Caco-2 (cell line): ENCODE results near the gene UMAD1. TPM values are rescaled to one million over a fixed set of nuclear protein-coding genes. Genes with fewer than 3 reads are reported as not detected.

Experiments used
- BruUV-seq: library from RNA; stranded (reverse); fragments of 400-500 nt; replicated peaks from 2 replicates; lab custom pipeline; 2021; lab: Mats Ljungman, UMichigan
- CTCF ChIA-PET: fragments of 300-600 bp; sonication (Branson Sonifier 250); formaldehyde crosslinking; loops from one replicate; lab custom pipeline; 2022; ENCODE audit warnings: antibody characterized with exemption; lab: Charles Lee
- POLR2A ChIA-PET: fragments of 300-600 bp; sonication (Branson Sonifier 250); formaldehyde crosslinking; loops from one replicate; lab custom pipeline; 2022; ENCODE audit warnings: antibody characterized with exemption; lab: Charles Lee
- DNase-seq, 2 experiments: peaks; one replicate each; pipeline versions ENCODE4 v3.0.0 to v3.0.0-alpha.2; 2020 to 2022
- H3K27me3 ChIP-seq: replicated peaks from 2 replicates; pipeline ENCODE4 v1.6.0; 2011; ENCODE audit warnings: low read length; ENCODE audit not compliant: control insufficient read depth, insufficient read depth
- H3K36me3 ChIP-seq: 2 replicates; pipeline ENCODE4 v1.5.1; 2011; ENCODE audit warnings: low read length; ENCODE audit not compliant: control insufficient read depth, insufficient read depth
- H3K4me1 ChIP-seq: fragments of 250-450 bp; sonication (Bioruptor Pico); 2 replicates; pipeline ENCODE4 v1.5.1; 2020; ENCODE audit warnings: mild to moderate bottlenecking
- H3K4me3 ChIP-seq: 2 replicates; pipeline ENCODE4 v1.5.1; 2011; ENCODE audit warnings: low read depth, mild to moderate bottlenecking, control low read depth, low read length
- H3K9me3 ChIP-seq: fragments of 250-450 bp; sonication (Bioruptor Pico); 2 replicates; pipeline ENCODE4 v1.5.1; 2020; ENCODE audit warnings: mild to moderate bottlenecking, moderate library complexity
- H3K27ac Mint-ChIP-seq: one replicate; pipeline ENCODE4 v1.8.0; 2022; ENCODE audit warnings: mixed read lengths; ENCODE audit not compliant: unreplicated experiment
- H3K27me3 Mint-ChIP-seq: one replicate; pipeline ENCODE4 v1.8.0; 2022; ENCODE audit warnings: mixed read lengths; ENCODE audit not compliant: insufficient read depth, unreplicated experiment
- H3K36me3 Mint-ChIP-seq: one replicate; pipeline ENCODE4 v1.8.0; 2022; ENCODE audit warnings: mild to moderate bottlenecking, mixed read lengths; ENCODE audit not compliant: insufficient read depth, unreplicated experiment
- H3K4me1 Mint-ChIP-seq: one replicate; pipeline ENCODE4 v1.8.0; 2022; ENCODE audit warnings: low read depth, mixed read lengths; ENCODE audit not compliant: unreplicated experiment
- H3K4me3 Mint-ChIP-seq: one replicate; pipeline ENCODE4 v1.8.0; 2022; ENCODE audit warnings: mild to moderate bottlenecking, moderate library complexity, mixed read lengths; ENCODE audit not compliant: unreplicated experiment
- H3K9me3 Mint-ChIP-seq: one replicate; pipeline ENCODE4 v1.8.0; 2022; ENCODE audit warnings: mixed read lengths; ENCODE audit not compliant: unreplicated experiment
- CTCF ChIP-seq, 2 experiments: fragments of 200-600 bp in 1 of 2; IDR thresholded peaks; 1 replicate in 1 of 2; 2 replicates in 1 of 2; pipeline versions ENCODE4 v1.5.1 to v1.8.0; 2011 to 2022; ENCODE audit warnings: antibody characterized with exemption in 1 of 2, control low read depth in 1 of 2, inconsistent platforms in 1 of 2, low read depth in 1 of 2, low read length in 1 of 2, mild to moderate bottlenecking in 1 of 2, moderate library complexity in 1 of 2; ENCODE audit not compliant: insufficient read depth in 1 of 2, severe bottlenecking in 1 of 2, unreplicated experiment in 1 of 2
- intact Hi-C: fragments of 100-400 bp; cut with micrococcal nuclease; formaldehyde crosslinking; loops from one replicate; pipeline ENCODE4 v1.10.0; 2022; ENCODE audit not compliant: unreplicated experiment
- total RNA-seq: library from RNA; stranded (reverse); gene quantifications from 2 replicates; pipeline ENCODE4 v1.2.3, GENCODE V29; 2022

UMAD1 gene
- total RNA-seq, 1 experiment from 2014 or later = 20.0 TPM

- CTCF ChIA-PET = no interaction called here
- peak; percentile 6 to 35 for TF ChIP-seq CTCF (IDR thresholded peaks at IDR 0.05; ENCODE audit: insufficient read depth in 1 of 2, low read depth in 1 of 2, low read length in 1 of 2, severe bottlenecking in 1 of 2, unreplicated experiment in 1 of 2)
- Mint-ChIP-seq H3K27ac (no peak overlapping the region), H3K9me3 (no peaks in the 10 kb centered on the region), H3K4me3 (no peak overlapping the region), H3K36me3 (no peaks in the 10 kb centered on the region), H3K4me1 (peaks cover 32% of the 10 kb centered on the region), H3K27me3 (no peaks in the 10 kb centered on the region)
- H3K27me3 ChIP-seq = no peaks in the 10 kb centered on the region
- POLR2A ChIA-PET = no interaction called here
- no peaks in the 10 kb centered on the region for H3K36me3 ChIP-seq
- peaks cover 33% of the 10 kb centered on the region for H3K4me1 ChIP-seq
- BruUV-seq = no TSS peak
- no peaks in the 10 kb centered on the region for H3K9me3 ChIP-seq
- no peak overlapping the region for H3K4me3 ChIP-seq
- peak in 1 of 2 experiments; percentile 10 for DNase-seq
- intact Hi-C loops = loop anchor here (1.0 to 10.0 kb wide), 4 partner anchors 80 to 533 kb away; no protein-coding TSS in a partner anchor
Observed at GRCh38 chr7:7761340-7761973, 120.9 kb downstream of the UMAD1 start.

- BruUV-seq = no TSS peak
- H3K9me3 Mint-ChIP-seq = no peaks in the 10 kb centered on the region
- ChIA-PET CTCF (no interaction called here), POLR2A (no interaction called here)
- peak overlapping the region; percentile 17 for H3K4me3 ChIP-seq
- H3K36me3 ChIP-seq = no peaks in the 10 kb centered on the region
- H3K36me3 Mint-ChIP-seq = no peaks in the 10 kb centered on the region
- no peaks in the 10 kb centered on the region for H3K9me3 ChIP-seq
- peak in 1 of 2 experiments; percentile 5 for DNase-seq
- no peaks in the 10 kb centered on the region for H3K27me3 ChIP-seq
- H3K4me1 ChIP-seq = peaks cover 33% of the 10 kb centered on the region
- no peak for TF ChIP-seq CTCF (IDR thresholded peaks at IDR 0.05; ENCODE audit: insufficient read depth in 1 of 2, low read depth in 1 of 2, low read length in 1 of 2, severe bottlenecking in 1 of 2, unreplicated experiment in 1 of 2)
- H3K4me3 Mint-ChIP-seq = peak overlapping the region; percentile 62
- intact Hi-C loops = loop anchor here (1.0 to 10.0 kb wide), 4 partner anchors 81 to 533 kb away; no protein-coding TSS in a partner anchor
- H3K27ac Mint-ChIP-seq = no peak overlapping the region
- peaks cover 32% of the 10 kb centered on the region for H3K4me1 Mint-ChIP-seq
- no peaks in the 10 kb centered on the region for H3K27me3 Mint-ChIP-seq
Observed at GRCh38 chr7:7761974-7762779, 121.6 kb downstream of the UMAD1 start.

GRCh38 chr7:7764520-7765396 is 124.2 kb downstream of the UMAD1 start:
- peaks cover 33% of the 10 kb centered on the region for H3K4me1 ChIP-seq
- intact Hi-C loops = loop anchor here (10.0 kb wide), 3 partner anchors 170 to 530 kb away; no protein-coding TSS in a partner anchor
- no peak for TF ChIP-seq CTCF (IDR thresholded peaks at IDR 0.05; ENCODE audit: insufficient read depth in 1 of 2, low read depth in 1 of 2, low read length in 1 of 2, severe bottlenecking in 1 of 2, unreplicated experiment in 1 of 2)
- H3K4me3 ChIP-seq = no peak overlapping the region
- no peaks in the 10 kb centered on the region for H3K27me3 ChIP-seq
- Mint-ChIP-seq H3K27ac (peak overlapping the region; percentile 13), H3K27me3 (no peaks in the 10 kb centered on the region), H3K36me3 (no peaks in the 10 kb centered on the region), H3K4me3 (no peak overlapping the region), H3K4me1 (peaks cover 32% of the 10 kb centered on the region), H3K9me3 (no peaks in the 10 kb centered on the region)
- ChIA-PET CTCF (interaction anchor here (0.7 to 0.8 kb wide), 2 partner anchors 125 to 206 kb away, joined by 3 to 4 read pairs; no protein-coding TSS in a partner anchor), POLR2A (no interaction called here)
- H3K36me3 ChIP-seq = no peaks in the 10 kb centered on the region
- no TSS peak for BruUV-seq
- no peak for DNase-seq
- H3K9me3 ChIP-seq = no peaks in the 10 kb centered on the region
